ENCODE data around the gene SCCPDH. TPM values are rescaled to one million over a fixed set of nuclear protein-coding genes. Genes with fewer than 3 reads are reported as not detected.

Gene SCCPDH
- total RNA-seq, 1 experiment from 2014 or later, result 26.1 TPM

- peaks cover 20% of the 10 kb centered on the region for H3K9me3 Mint-ChIP-seq (ENCODE audit: unreplicated experiment)
- H3K4me1 Mint-ChIP-seq (ENCODE audit: low read depth, unreplicated experiment), result no peaks in the 10 kb centered on the region
- DNase-seq, result no peak
- no peak overlapping the region for H3K4me3 ChIP-seq (ENCODE audit: low read depth, low read length)
- H3K27ac Mint-ChIP-seq (ENCODE audit: unreplicated experiment), result no peak overlapping the region
- no peak for TF ChIP-seq CTCF (IDR thresholded peaks at IDR 0.05; ENCODE audit: insufficient read depth in 1 of 2, low read depth in 1 of 2, low read length in 1 of 2, severe bottlenecking in 1 of 2, unreplicated experiment in 1 of 2)
- H3K27me3 ChIP-seq (replicated peaks; ENCODE audit: control insufficient read depth, insufficient read depth, low read length), result no peaks in the 10 kb centered on the region
- CTCF ChIA-PET, result no interaction called here
- H3K27me3 Mint-ChIP-seq (ENCODE audit: insufficient read depth, unreplicated experiment), result no peaks in the 10 kb centered on the region
- H3K4me3 Mint-ChIP-seq (ENCODE audit: unreplicated experiment), result no peak overlapping the region
- no TSS peak for BruUV-seq (replicated peaks)
- H3K36me3 Mint-ChIP-seq (ENCODE audit: insufficient read depth, unreplicated experiment), result peaks cover 44% of the 10 kb centered on the region
- H3K9me3 ChIP-seq, result 0 out of 2 replicates have a peak, but pooled peaks cover 3% of the 10 kb centered on the region
- H3K36me3 ChIP-seq (ENCODE audit: control insufficient read depth, insufficient read depth, low read length), result peaks cover 3% of the 10 kb centered on the region
- POLR2A ChIA-PET, result interaction anchor here (0.5 kb wide), 1 partner anchor 80 kb away, joined by 4 read pairs; no protein-coding TSS in a partner anchor
- intact Hi-C loops (cut with micrococcal nuclease; ENCODE audit: unreplicated experiment), result no loop called here
- no peaks in the 10 kb centered on the region for H3K4me1 ChIP-seq
These were observed 9.5 kb downstream of the SCCPDH start for GRCh38 chr1:246733704-246734103.

GRCh38 chr1:246734866-246735265, 10.7 kb downstream of the SCCPDH start:
- no peaks in the 10 kb centered on the region for H3K27me3 Mint-ChIP-seq (ENCODE audit: insufficient read depth, unreplicated experiment)
- H3K4me3 ChIP-seq (ENCODE audit: low read depth, low read length), result no peak overlapping the region
- H3K36me3 ChIP-seq (ENCODE audit: control insufficient read depth, insufficient read depth, low read length), result peaks cover 3% of the 10 kb centered on the region
- H3K9me3 ChIP-seq, result no peaks in the 10 kb centered on the region
- no peaks in the 10 kb centered on the region for H3K4me1 Mint-ChIP-seq (ENCODE audit: low read depth, unreplicated experiment)
- BruUV-seq (replicated peaks), result no TSS peak
- no peak for TF ChIP-seq CTCF (IDR thresholded peaks at IDR 0.05; ENCODE audit: insufficient read depth in 1 of 2, low read depth in 1 of 2, low read length in 1 of 2, severe bottlenecking in 1 of 2, unreplicated experiment in 1 of 2)
- no peak overlapping the region for H3K27ac Mint-ChIP-seq (ENCODE audit: unreplicated experiment)
- no peak overlapping the region for H3K4me3 Mint-ChIP-seq (ENCODE audit: unreplicated experiment)
- peaks cover 8% of the 10 kb centered on the region for H3K9me3 Mint-ChIP-seq (ENCODE audit: unreplicated experiment)
- intact Hi-C loops (cut with micrococcal nuclease; ENCODE audit: unreplicated experiment), result no loop called here
- ChIA-PET CTCF (no interaction called here), POLR2A (no interaction called here)
- H3K4me1 ChIP-seq, result no peaks in the 10 kb centered on the region
- H3K27me3 ChIP-seq (replicated peaks; ENCODE audit: control insufficient read depth, insufficient read depth, low read length), result no peaks in the 10 kb centered on the region
- peaks cover 34% of the 10 kb centered on the region for H3K36me3 Mint-ChIP-seq (ENCODE audit: insufficient read depth, unreplicated experiment)
- DNase-seq, result no peak

GRCh38 chr1:246735735-246736134, 11.5 kb downstream of the SCCPDH start:
- no TSS peak for BruUV-seq (replicated peaks)
- Histone ChIP-seq H3K27me3 (replicated peaks; ENCODE audit: control insufficient read depth, insufficient read depth, low read length) (no peaks in the 10 kb centered on the region), H3K36me3 (ENCODE audit: control insufficient read depth, insufficient read depth, low read length) (peaks cover 3% of the 10 kb centered on the region), H3K9me3 (no peaks in the 10 kb centered on the region), H3K4me1 (no peaks in the 10 kb centered on the region), H3K4me3 (ENCODE audit: low read depth, low read length) (no peak overlapping the region)
- intact Hi-C loops (cut with micrococcal nuclease; ENCODE audit: unreplicated experiment), result no loop called here
- no peak overlapping the region for H3K27ac Mint-ChIP-seq (ENCODE audit: unreplicated experiment)
- no peaks in the 10 kb centered on the region for H3K4me1 Mint-ChIP-seq (ENCODE audit: low read depth, unreplicated experiment)
- no peak for TF ChIP-seq CTCF (IDR thresholded peaks at IDR 0.05; ENCODE audit: insufficient read depth in 1 of 2, low read depth in 1 of 2, low read length in 1 of 2, severe bottlenecking in 1 of 2, unreplicated experiment in 1 of 2)
- peaks cover 25% of the 10 kb centered on the region for H3K36me3 Mint-ChIP-seq (ENCODE audit: insufficient read depth, unreplicated experiment)
- no peak for DNase-seq
- CTCF ChIA-PET, result no interaction called here
- no peaks in the 10 kb centered on the region for H3K27me3 Mint-ChIP-seq (ENCODE audit: insufficient read depth, unreplicated experiment)
- H3K4me3 Mint-ChIP-seq (ENCODE audit: unreplicated experiment), result no peak overlapping the region
- POLR2A ChIA-PET, result no interaction called here
- no peaks in the 10 kb centered on the region for H3K9me3 Mint-ChIP-seq (ENCODE audit: unreplicated experiment)
